ENCODE measurements around the gene GOPC. TPM values are rescaled to one million over a fixed set of nuclear protein-coding genes. Genes with fewer than 3 reads are reported as not detected.

Gene GOPC
- total and polyA plus RNA-seq, 2 of the 8 experiments (the other 6 are each of a cell fraction or from before 2014, with no cell fraction given), result 5.3 to 19.4 TPM

- Histone ChIP-seq H3K79me1 (ENCODE audit: low read depth, low read length) (no peaks in the 10 kb centered on the region), H3K4me3 (ENCODE audit: extremely low read depth in 1 of 4, insufficient read depth in 2 of 4, low read depth in 3 of 4, low read length in 4 of 4) (no peak overlapping the region)
- FAIRE-seq, result no peak
- TF ChIP-seq SP1 (IDR thresholded peaks at IDR 0.05; ENCODE audit: low read depth, low read length), result no peak
- no peak for TF ChIP-seq GTF2F1 (IDR thresholded peaks at IDR 0.05; ENCODE audit: borderline replicate concordance, low read depth, low read length)
- TF ChIP-seq USF2 (IDR thresholded peaks at IDR 0.05; ENCODE audit: low read length), result no peak
- no peak for TF ChIP-seq SAP30 (IDR thresholded peaks at IDR 0.05; ENCODE audit: insufficient read depth, insufficient replicate concordance, low read length)
- TF ChIP-seq CHD1 (IDR thresholded peaks at IDR 0.05; ENCODE audit: low read depth, low read length), result no peak
- TF ChIP-seq CTCF (IDR thresholded peaks at IDR 0.05; ENCODE audit: control extremely low read depth in 1 of 3, insufficient read depth in 1 of 3, low read depth in 1 of 3, low read length in 3 of 3), result no peak
- no peak for TF ChIP-seq CBX5 (IDR thresholded peaks at IDR 0.05; ENCODE audit: low read depth, low read length)
- no peak for TF ChIP-seq KDM5A (IDR thresholded peaks at IDR 0.05; ENCODE audit: low read length)
- no peak for TF ChIP-seq SIRT6 (IDR thresholded peaks at IDR 0.05; ENCODE audit: low read length)
- TF ChIP-seq POLR2AphosphoS5 (IDR thresholded peaks at IDR 0.05; ENCODE audit: low read depth, low read length), result no peak
- TF ChIP-seq SIN3A (conservative IDR thresholded peaks at IDR 0.05 in 1 of 2, IDR thresholded peaks at IDR 0.05 in 1 of 2; ENCODE audit: low read depth in 1 of 2, low read length in 2 of 2), result no peak
- TF ChIP-seq SIX5 (IDR thresholded peaks at IDR 0.05; ENCODE audit: low read depth, low read length), result no peak
These were observed 87.0 kb downstream of the GOPC start for GRCh38 chr6:117515326-117515725.

More at GRCh38 chr6:117515326-117515725, 87.0 kb downstream of the GOPC start:
- Histone ChIP-seq H3K23ac (ENCODE audit: insufficient read length) (no peak overlapping the region), H4K8ac (ENCODE audit: extremely low read depth, insufficient read depth, low read length) (no peak overlapping the region), H4K91ac (replicated peaks; ENCODE audit: insufficient read length, low read length) (no peak overlapping the region), H3K36me3 (ENCODE audit: control insufficient read depth in 2 of 4, insufficient read depth in 4 of 4, low read length in 3 of 4) (no peaks in the 10 kb centered on the region), H2BK15ac (ENCODE audit: low read length) (no peak overlapping the region), H2BK120ac (replicated peaks; ENCODE audit: low read depth, low read length) (no peak overlapping the region), H3K27me3 (replicated peaks in 1 of 4; ENCODE audit: control insufficient read depth in 3 of 4, extremely low read depth in 1 of 4, insufficient read depth in 3 of 4, low read length in 3 of 4) (no peaks in the 10 kb centered on the region), H3K23me2 (ENCODE audit: low read depth, low read length) (no peaks in the 10 kb centered on the region), H3K9ac (replicated peaks in 1 of 4; ENCODE audit: extremely low read depth in 1 of 4, low read depth in 3 of 4, low read length in 3 of 4) (no peak overlapping the region), H3K4ac (replicated peaks; ENCODE audit: insufficient read length, low read depth, low read length) (no peak overlapping the region), H3K79me2 (ENCODE audit: control insufficient read depth in 1 of 2, insufficient read depth in 2 of 2, low read length in 2 of 2) (no peaks in the 10 kb centered on the region), H4K5ac (ENCODE audit: insufficient read length, low read depth, low read length) (no peak overlapping the region), H3K9me3 (ENCODE audit: insufficient read depth in 2 of 2, low read depth in 1 of 2, low read length in 1 of 2) (no peaks in the 10 kb centered on the region), H3K4me2 (ENCODE audit: insufficient read depth in 1 of 2, low read depth in 2 of 2, low read length in 2 of 2) (no peak overlapping the region), H2AK5ac (ENCODE audit: low read depth, low read length) (no peak overlapping the region), H2BK20ac (ENCODE audit: low read length) (no peak overlapping the region), H2BK5ac (ENCODE audit: low read depth, low read length) (no peak overlapping the region), H3K14ac (ENCODE audit: insufficient read length) (no peak overlapping the region), H2BK12ac (ENCODE audit: low read depth, low read length) (no peak overlapping the region), H3K18ac (ENCODE audit: extremely low read depth, low read length) (no peak overlapping the region), H2AFZ (ENCODE audit: low read length) (no peak overlapping the region), H3K4me1 (replicated peaks in 1 of 4; ENCODE audit: control insufficient read depth in 3 of 4, insufficient read depth in 4 of 4, low read length in 3 of 4) (peaks cover 0 to 6% (median 0%) of the 10 kb centered on the region in 4 experiments; a peak in 2 of 7 replicates), H3K27ac (ENCODE audit: low read depth, low read length) (no peak overlapping the region), H4K20me1 (replicated peaks in 1 of 2; ENCODE audit: control insufficient read depth in 1 of 2, insufficient read depth in 2 of 2, low read length in 2 of 2) (no peaks in the 10 kb centered on the region), H3K56ac (replicated peaks; ENCODE audit: insufficient read length, low read depth, low read length) (no peak overlapping the region)
- POLR2A ChIA-PET (ENCODE audit: partially characterized antibody), result no interaction called here
- no peak for DNase-seq (ENCODE audit: low read depth in 1 of 2, low spot score in 2 of 2)
- CTCF ChIA-PET (ENCODE audit: partially characterized antibody), result interaction anchor here (0.7 kb wide), 1 partner anchor 187 kb away, joined by 3 read pairs; no protein-coding TSS in a partner anchor
